Skeletal muscle tissue (tissue), 4 donors: ENCODE results near the gene PLOD2. TPM values are rescaled to one million over a fixed set of nuclear protein-coding genes. Genes with fewer than 3 reads are reported as not detected.

Source experiments
- H3K27ac ChIP-seq: one replicate; pipeline ENCODE4 v1.7.0; 2013; ENCODE audit warnings: mild to moderate bottlenecking, low read depth, low read length, inconsistent platforms
- H3K27me3 ChIP-seq, 3 donors: one replicate each; pipeline ENCODE4 v1.7.0; 2013; ENCODE audit warnings: low read length in 3 of 3; ENCODE audit not compliant: control insufficient read depth in 3 of 3, insufficient read depth in 3 of 3
- H3K36me3 ChIP-seq, 3 donors: one replicate each; pipeline ENCODE4 v1.7.0; 2013; ENCODE audit warnings: low read length in 3 of 3; ENCODE audit not compliant: control insufficient read depth in 3 of 3, insufficient read depth in 3 of 3
- H3K4me1 ChIP-seq, 3 donors: one replicate each; pipeline ENCODE4 v1.7.0; 2013; ENCODE audit warnings: low read length in 3 of 3, mild to moderate bottlenecking in 3 of 3; ENCODE audit not compliant: control insufficient read depth in 3 of 3, insufficient read depth in 3 of 3
- H3K4me3 ChIP-seq, 3 donors: one replicate each; pipeline ENCODE4 v1.7.0; 2013; ENCODE audit warnings: low read length in 3 of 3
- H3K9ac ChIP-seq, 3 donors: one replicate each; pipeline ENCODE4 v1.7.0; 2013; ENCODE audit warnings: low read length in 3 of 3, mild to moderate bottlenecking in 3 of 3, moderate library complexity in 2 of 3, low read depth in 1 of 3
- H3K9me3 ChIP-seq, 3 donors: one replicate each; pipeline ENCODE4 v1.7.0; 2013; ENCODE audit warnings: low read length in 3 of 3; ENCODE audit not compliant: control insufficient read depth in 3 of 3
- total RNA-seq: library from RNA; depleted of rRNA; stranded (reverse); fragments of >200 nt; gene quantifications from one replicate; pipeline ENCODE4 v1.2.3, GENCODE V29; 2014
- donor health status: Osteomylitis.

The PLOD2 gene
- total RNA-seq, 1 donor from 2014 or later, result 22.4 TPM

DNA sequence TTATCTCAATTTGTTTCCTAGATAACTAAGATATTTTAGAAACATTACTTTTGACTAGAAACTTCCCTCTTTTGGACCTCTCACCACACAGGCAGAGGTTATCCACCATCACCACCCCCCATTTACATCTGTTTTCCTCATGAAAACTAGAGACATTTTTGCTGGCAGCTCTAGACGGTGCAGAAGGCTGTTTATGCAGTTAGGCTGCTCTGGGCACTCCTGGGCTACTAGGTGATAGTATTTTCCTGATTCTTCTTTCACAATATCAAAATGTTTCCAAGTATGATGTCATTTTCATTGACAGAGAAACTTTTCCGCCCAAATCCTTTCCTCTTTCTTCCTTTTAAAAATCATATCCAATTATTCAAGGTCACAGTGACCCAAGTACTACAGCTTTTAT, 67.1 kb downstream of the PLOD2 start:
- Histone ChIP-seq H3K4me3 (no peak overlapping the region), H3K36me3 (no peaks in the 10 kb centered on the region), H3K4me1 (peaks cover 0 to 2% (median 0%) of the 10 kb centered on the region in 3 donors), H3K27ac (no peak overlapping the region), H3K9ac (no peak overlapping the region), H3K27me3 (no peaks in the 10 kb centered on the region), H3K9me3 (no peaks in the 10 kb centered on the region)

DNA sequence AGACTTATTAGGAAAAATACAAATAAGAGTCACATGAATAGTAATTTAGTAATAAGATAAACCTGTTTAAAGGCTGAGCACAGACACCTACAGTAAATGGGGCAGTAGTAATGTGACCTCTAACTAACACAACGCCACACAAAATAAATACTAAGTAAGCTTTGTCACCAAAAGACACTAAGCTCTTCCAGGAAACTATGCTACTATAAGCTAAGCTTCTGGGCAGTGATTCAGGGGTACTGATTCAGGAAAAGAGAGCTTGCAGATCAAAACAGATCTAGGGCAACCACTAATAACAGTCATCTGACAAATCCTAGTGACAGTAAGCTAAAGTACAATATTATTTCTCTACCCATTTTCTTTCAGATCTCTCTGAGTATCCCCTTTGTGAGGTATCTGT, 68.8 kb downstream of the PLOD2 start:
- Histone ChIP-seq H3K9ac (no peak overlapping the region), H3K4me3 (no peak overlapping the region)

GRCh38 chr3:146091397-146091796, 69.6 kb downstream of the PLOD2 start:
- H3K27ac ChIP-seq, result no peak overlapping the region
- H3K9ac ChIP-seq, result no peak overlapping the region
- peaks cover 0 to 2% (median 0%) of the 10 kb centered on the region in 3 donors for H3K4me1 ChIP-seq
- no peaks in the 10 kb centered on the region for H3K27me3 ChIP-seq
- no peak overlapping the region for H3K4me3 ChIP-seq
- H3K9me3 ChIP-seq, result no peaks in the 10 kb centered on the region
- no peaks in the 10 kb centered on the region for H3K36me3 ChIP-seq

More for the DNA sequence above, 68.8 kb downstream of the PLOD2 start:
- H3K36me3 ChIP-seq, result no peaks in the 10 kb centered on the region
- H3K27me3 ChIP-seq, result no peaks in the 10 kb centered on the region
- H3K9me3 ChIP-seq, result no peaks in the 10 kb centered on the region
- H3K27ac ChIP-seq, result no peak overlapping the region
- peaks cover 0 to 2% (median 0%) of the 10 kb centered on the region in 3 donors for H3K4me1 ChIP-seq

DNA sequence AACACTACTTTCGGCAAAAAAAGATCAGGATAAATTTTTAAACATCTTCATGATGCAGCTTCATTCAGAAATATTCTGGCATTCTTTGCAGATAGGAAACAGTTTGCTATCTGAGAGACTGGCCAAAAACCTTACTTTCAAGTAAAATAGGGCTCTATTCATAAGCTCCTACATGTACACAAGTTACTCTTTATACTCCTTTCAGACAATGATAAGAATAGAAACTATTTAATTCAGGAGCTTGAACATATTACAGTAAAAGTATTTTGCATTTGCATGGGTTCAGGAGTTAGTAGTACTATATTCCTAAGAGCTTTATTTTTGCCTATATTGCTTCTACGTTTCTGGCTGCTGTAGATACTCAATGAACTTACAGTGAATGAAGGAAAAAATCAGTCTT, 70.5 kb downstream of the PLOD2 start:
- H3K36me3 ChIP-seq, result no peaks in the 10 kb centered on the region
- no peak overlapping the region for H3K27ac ChIP-seq
- H3K4me1 ChIP-seq, result peaks cover 0 to 2% (median 0%) of the 10 kb centered on the region in 3 donors
- no peak overlapping the region for H3K4me3 ChIP-seq
- no peaks in the 10 kb centered on the region for H3K9me3 ChIP-seq
- H3K9ac ChIP-seq, result peak overlapping the region in 1 of 3 donors; percentile 5
- no peaks in the 10 kb centered on the region for H3K27me3 ChIP-seq

- H3K9ac ChIP-seq, result no peak overlapping the region
- no peaks in the 10 kb centered on the region for H3K9me3 ChIP-seq
- peaks cover 0 to 2% (median 0%) of the 10 kb centered on the region in 3 donors for H3K4me1 ChIP-seq
- H3K4me3 ChIP-seq, result no peak overlapping the region
- H3K27me3 ChIP-seq, result no peaks in the 10 kb centered on the region
- H3K36me3 ChIP-seq, result no peaks in the 10 kb centered on the region
- no peak overlapping the region for H3K27ac ChIP-seq
Observed at GRCh38 chr3:146088840-146089239, 72.1 kb downstream of the PLOD2 start.

DNA sequence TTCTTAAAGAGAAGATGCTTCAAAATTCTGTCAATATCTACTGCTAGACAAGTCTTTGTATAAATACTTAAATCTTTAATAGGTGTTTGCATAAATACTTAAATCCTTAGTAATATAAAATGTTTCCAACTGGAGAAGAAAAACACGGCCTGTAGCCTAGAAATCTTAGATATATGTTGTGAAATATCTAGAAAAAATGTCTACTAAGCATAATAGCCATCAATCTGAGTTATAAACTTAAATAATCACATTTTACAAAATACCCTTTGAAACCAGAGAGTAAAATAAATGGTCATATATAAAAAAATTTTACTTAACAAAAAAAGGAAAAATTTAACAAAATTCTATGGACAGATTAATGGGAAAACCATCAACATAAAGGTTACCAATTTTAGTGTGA, 73.9 kb downstream of the PLOD2 start:
- H3K4me1 ChIP-seq, result no peaks in the 10 kb centered on the region

DNA sequence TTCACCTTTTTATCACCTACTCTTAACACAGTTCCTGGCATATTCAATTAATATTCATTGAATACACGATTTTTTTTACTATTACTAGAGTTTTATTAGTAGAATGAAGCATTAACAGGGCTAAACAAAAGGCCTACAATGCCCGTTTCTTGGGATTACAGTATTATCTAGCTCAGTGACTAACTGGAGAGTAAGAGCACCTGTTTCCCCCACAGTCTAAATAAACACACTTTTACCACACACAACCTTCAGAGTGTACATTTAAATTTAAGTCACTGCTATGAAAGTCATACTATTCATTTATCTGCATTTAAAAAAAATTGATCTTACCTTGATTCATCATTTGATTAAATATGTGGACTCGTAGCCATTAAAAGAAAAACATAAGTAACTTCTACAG, 74.8 kb downstream of the PLOD2 start:
- H3K36me3 ChIP-seq, result no peaks in the 10 kb centered on the region

More for the DNA sequence above, 73.9 kb downstream of the PLOD2 start:
- no peak overlapping the region for H3K9ac ChIP-seq
- H3K9me3 ChIP-seq, result no peaks in the 10 kb centered on the region
- no peak overlapping the region for H3K4me3 ChIP-seq
- H3K27me3 ChIP-seq, result no peaks in the 10 kb centered on the region
- no peaks in the 10 kb centered on the region for H3K36me3 ChIP-seq
- H3K27ac ChIP-seq, result no peak overlapping the region

GRCh38 chr3:146085678-146086077, 75.3 kb downstream of the PLOD2 start:
- H3K4me1 ChIP-seq, result no peaks in the 10 kb centered on the region
- H3K9me3 ChIP-seq, result no peaks in the 10 kb centered on the region
- H3K36me3 ChIP-seq, result no peaks in the 10 kb centered on the region
- no peak overlapping the region for H3K27ac ChIP-seq
- H3K27me3 ChIP-seq, result no peaks in the 10 kb centered on the region
- no peak overlapping the region for H3K9ac ChIP-seq
- no peak overlapping the region for H3K4me3 ChIP-seq

More for the DNA sequence above, 74.8 kb downstream of the PLOD2 start:
- Histone ChIP-seq H3K27me3 (no peaks in the 10 kb centered on the region), H3K9me3 (no peaks in the 10 kb centered on the region), H3K4me1 (no peaks in the 10 kb centered on the region), H3K9ac (no peak overlapping the region), H3K27ac (no peak overlapping the region), H3K4me3 (no peak overlapping the region)

DNA sequence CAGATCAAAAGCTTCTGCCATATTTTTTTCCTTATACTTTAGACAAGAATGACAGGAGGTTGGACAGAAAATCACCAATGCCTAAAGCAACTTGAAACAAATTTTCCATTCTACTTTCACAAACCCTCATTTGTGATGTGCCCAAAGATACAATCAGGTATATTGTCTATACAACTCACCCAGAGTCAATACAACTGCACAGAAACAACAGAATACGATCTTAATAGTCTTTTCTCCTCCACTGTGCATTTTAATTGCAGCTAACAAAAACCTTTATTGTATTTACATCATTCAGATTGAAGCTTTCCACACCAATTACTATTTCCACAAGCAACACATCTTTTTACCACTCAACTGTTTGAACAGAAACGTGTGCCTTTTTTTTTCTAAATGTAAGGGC, 80.4 kb downstream of the PLOD2 start:
- H3K4me3 ChIP-seq, result no peak overlapping the region
- H3K36me3 ChIP-seq, result peaks cover 0 to 4% (median 3%) of the 10 kb centered on the region in 3 donors
- no peak overlapping the region for H3K9ac ChIP-seq
- no peak overlapping the region for H3K27ac ChIP-seq
- no peaks in the 10 kb centered on the region for H3K27me3 ChIP-seq
- H3K4me1 ChIP-seq, result no peaks in the 10 kb centered on the region
- no peaks in the 10 kb centered on the region for H3K9me3 ChIP-seq

- Histone ChIP-seq H3K9me3 (no peaks in the 10 kb centered on the region), H3K27me3 (no peaks in the 10 kb centered on the region), H3K36me3 (peaks cover 0 to 4% (median 3%) of the 10 kb centered on the region in 3 donors), H3K9ac (no peak overlapping the region), H3K4me1 (no peaks in the 10 kb centered on the region), H3K27ac (no peak overlapping the region), H3K4me3 (no peak overlapping the region)
Observed at GRCh38 chr3:146078031-146078430, 83.0 kb downstream of the PLOD2 start.

- H3K9ac ChIP-seq, result no peak overlapping the region
- peaks cover 0 to 4% (median 3%) of the 10 kb centered on the region in 3 donors for H3K36me3 ChIP-seq
Observed at GRCh38 chr3:146077181-146077580, 83.8 kb downstream of the PLOD2 start.

More at GRCh38 chr3:146077181-146077580, 83.8 kb downstream of the PLOD2 start:
- no peaks in the 10 kb centered on the region for H3K27me3 ChIP-seq
- no peak overlapping the region for H3K27ac ChIP-seq
- H3K9me3 ChIP-seq, result no peaks in the 10 kb centered on the region
- H3K4me1 ChIP-seq, result no peaks in the 10 kb centered on the region
- H3K4me3 ChIP-seq, result no peak overlapping the region
